HG03175 (cell line): ENCODE results near the gene HMHB1.
"Not testable (repeated sequence)": the region's sequence is repeated elsewhere in the genome, so short reads cannot be mapped to it uniquely, and the experiment has no call there.

Experiments used
- ATAC-seq: cut with Tn5 transposase; IDR thresholded peaks from one replicate; pipeline ENCODE4 v1.9.1; 2021; ENCODE audit warnings: mild to moderate bottlenecking, moderate library complexity; ENCODE audit not compliant: unreplicated experiment

The HMHB1 gene

DNA sequence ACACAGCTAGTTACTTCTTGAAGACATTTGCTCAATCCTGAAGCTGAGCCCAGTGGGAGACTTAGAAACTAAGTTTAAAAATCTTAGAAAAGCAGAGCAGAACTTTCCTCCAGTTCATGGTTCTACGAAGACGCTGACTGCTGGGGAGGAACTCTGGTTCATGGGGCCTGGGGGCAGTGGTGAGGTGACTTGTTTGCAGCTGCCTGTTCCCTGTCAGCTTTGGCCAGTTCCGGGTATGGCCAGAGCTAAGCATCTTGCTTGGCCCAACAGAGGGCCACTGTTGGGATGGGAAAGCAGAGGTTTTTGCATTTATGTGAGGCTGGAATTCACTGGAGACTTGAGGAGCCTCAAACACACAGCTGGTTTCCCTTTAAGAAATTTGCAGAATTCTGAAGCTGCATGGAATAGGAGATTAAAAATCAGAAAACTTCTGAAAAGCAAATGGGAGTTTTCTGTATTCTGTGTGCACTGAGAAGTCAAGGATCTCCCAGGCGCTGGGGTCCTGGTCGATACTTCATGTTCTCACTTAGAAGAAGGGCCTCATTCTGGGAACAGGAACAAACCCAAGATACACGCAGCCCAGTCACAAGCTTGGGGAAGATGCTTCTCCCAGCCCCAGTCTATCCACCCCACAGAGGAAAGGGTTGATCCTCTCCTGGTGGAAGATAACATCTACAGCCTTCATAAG is 10.6 kb upstream of the HMHB1 start:
- no peak for ATAC-seq

DNA sequence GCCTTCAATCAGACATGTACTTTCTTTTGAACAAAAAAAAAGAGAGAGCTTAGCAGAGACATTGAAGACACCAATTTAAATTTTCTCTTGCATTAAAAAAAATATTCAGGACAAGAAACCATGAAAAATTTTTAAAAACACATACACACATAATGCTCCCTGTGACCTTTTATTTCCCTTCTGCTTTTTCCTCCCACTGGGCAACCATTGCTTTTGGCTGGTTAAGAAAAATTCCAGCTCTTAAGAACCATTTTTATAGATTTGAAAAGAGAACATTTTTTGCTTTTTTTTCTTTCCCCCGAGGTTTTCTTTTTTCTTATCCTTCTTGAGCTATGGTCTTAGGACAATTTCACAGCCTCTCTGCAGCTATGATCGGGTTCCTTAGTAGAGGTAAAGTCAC is 6.1 kb upstream of the HMHB1 start:
- ATAC-seq, result no peak

DNA sequence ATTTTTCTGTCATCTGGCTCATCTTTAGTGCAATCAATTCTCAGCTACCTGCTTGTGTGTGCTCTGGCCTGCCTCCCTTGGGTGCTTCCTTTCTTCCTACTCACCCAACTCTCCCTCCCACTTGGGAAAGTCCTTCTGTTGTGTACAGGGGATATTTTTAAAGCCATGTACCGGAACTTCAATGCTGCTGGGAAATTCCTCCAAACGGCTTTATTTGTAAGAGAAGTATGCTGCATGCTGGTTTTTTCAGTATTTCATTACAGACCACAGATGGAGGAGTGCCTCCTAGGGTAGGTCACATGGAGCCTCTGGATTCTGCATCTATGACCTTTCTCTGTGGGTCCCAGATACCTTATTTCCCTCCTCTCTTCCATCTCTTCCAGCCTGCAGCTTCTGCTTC is 5.4 kb upstream of the HMHB1 start:
- ATAC-seq, result no peak

DNA sequence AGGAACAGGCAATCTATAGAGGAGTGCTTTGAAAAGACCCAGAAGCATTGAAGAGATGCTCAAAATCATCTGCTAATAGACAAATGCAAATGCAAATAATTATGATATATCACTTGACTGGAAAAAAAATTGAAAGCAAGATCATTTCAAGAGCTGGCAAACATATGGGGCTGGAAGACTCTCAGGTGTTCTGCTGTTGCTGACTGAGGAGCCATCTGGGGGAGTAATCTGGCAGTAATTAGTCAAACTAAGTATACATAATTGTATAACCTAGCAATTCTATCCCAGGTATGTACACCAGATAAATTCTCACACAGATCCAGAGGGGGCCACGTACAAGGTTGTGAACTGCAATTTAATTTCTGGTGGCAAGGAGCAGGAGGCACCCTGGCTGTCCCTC is 4.6 kb upstream of the HMHB1 start:
- ATAC-seq, result no peak

DNA sequence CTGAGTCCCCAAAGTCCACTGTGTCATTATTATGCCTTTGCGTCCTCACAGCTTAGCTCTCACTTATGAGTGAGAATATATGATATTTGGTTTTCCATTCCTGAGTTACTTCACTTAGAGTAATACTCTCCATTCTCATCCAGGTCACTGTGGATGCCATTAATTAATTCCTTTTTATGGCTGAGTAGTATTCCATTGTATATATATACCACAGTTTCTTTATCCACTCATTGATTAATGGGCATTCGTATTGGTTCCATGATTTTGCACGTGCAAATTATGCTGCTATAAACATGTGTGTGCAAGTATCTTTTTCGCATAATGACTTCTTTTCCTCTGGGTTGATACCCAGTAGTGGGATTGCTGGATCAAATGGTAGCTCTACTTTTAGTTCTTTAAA is 4.4 kb downstream of the HMHB1 start:
- ATAC-seq, result not testable (repeated sequence)

DNA sequence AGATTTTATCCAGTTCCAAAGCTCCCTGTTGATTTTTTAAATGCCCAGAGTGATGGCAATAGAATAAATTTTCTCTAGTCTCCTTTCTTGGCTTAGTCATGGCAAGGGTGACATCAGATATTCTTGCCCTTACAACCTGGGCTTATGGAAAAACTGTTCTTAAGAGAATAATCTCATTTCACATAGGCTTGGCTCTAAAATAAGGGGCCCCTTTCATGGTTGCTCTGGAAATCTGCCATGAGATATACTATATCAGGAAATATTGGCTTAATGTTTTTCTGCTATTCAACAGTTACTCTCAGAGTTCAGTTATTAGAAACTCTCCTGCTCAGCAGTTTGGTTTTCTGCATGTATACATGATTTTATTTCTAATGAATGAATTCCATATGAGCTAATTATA is 7.8 kb downstream of the HMHB1 start:
- no peak for ATAC-seq

DNA sequence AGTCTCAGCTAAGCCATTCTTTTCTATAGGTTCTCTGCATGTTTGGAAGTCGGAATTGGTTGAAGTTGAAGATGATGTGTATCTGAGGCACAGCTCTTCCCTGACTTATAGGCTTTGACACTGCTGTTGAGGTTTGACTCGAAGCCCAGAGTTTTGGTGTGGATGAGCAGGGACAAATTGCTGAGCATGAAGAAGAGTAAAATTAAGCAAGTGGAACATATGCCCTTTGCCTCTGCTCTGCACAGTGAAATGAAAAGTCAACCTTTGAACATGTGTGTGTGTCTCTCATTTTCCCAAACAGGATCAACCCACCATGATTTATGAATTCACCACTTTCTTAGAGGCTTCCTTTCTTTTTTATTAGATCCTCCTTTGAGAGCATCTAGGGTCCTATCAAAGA is 8.5 kb downstream of the HMHB1 start:
- no peak for ATAC-seq

DNA sequence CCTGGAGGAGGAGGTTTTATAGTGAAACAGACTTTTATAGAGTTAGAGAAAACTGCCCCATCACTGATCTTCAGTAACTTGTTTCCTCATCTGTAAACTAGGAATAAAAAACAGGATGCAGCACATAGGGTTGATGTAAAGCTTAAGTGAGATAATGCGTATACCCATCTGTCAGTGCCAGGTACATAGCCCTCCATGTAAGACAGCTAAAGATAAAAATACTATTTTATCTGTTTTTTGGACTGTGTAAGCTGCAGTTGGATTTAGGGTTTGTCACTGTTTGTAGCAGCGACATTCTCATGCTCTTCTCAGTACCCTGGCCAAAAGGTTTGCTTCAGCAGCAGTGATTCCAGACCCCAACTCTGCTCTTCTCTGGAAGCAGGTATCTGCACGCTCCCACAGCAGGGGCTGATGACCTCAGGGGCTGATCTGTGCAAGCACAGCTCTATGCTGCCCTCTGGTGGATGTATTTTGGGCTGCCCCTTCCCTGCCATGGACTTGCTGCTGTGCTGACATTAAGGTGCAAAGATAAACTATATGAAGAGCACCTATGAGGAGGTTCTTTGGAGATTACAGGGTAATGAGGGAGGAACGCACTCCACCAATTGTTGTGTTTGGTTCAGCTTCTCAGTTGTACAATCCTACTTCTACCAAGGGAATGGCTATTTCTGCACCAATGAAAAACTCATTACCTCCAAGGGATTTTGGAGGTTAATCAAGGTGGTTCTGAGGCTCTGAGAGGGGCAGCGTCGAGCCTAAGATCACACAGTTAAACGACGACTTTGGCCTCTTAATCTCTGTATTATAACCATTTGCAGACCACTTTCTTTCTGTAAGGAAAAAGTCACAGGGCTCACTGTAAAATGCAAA is 13.1 kb downstream of the HMHB1 start:
- ATAC-seq, result peak; percentile 68

DNA sequence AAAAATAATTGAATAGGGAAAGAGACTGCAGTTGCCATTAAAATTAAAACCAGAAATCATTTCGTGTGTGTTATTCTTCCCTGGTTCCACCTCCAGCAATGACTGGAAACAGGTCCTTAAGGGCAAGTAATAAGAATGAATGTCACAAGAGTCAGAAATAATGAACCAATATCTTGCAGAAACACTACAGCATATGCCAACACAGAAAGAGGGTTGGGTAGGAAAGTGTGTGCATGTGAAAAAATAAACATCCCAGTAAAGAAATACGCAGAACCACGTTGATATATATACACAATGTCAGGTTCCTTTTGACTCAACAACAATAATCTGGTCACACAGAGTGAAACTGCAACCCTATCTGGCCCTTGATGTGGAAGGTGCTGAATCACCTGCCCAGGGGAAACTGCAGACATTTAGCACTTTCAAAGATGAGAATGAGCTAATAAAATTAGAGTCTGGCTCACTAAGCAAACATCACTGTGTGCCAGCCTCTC is 15.0 kb downstream of the HMHB1 start:
- ATAC-seq, result peak; percentile 91

DNA sequence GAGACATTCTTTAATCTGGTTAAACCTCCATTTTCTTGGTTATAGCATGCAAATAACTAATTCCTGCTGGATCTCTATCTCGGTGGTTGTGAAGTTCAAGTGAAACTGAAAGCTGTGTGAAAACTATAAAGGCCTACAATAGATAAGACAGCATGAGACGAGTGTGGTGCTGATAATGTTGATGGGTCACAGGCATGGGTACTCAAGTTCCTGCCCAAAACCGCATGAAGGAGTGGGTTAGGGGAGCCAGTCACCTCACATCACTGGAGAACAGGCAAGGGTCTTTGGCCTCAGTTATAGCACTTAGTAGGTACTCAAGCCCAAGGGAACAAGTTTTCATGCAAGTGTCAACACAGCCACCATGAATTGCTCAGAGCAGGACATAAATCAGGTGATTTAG is 16.7 kb downstream of the HMHB1 start:
- no peak for ATAC-seq

DNA sequence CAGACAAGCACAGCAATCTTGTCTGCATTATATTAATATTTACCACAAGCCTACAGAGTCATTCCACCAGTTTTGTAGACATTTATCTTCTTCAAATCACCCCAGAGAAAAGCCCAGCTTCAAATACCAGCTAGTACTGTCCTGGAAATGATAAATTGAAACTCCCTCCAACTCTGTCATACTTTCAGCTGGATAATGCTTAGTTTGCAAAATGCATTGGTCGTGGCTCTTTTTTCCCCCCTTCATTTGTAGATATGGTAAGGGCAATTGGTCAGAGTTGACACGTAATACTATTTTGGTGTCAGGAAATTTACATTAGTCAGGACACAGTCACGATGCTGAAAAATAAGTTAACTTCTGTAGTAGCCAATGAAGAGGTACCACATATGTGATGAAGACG is 21.2 kb downstream of the HMHB1 start:
- ATAC-seq, result no peak

DNA sequence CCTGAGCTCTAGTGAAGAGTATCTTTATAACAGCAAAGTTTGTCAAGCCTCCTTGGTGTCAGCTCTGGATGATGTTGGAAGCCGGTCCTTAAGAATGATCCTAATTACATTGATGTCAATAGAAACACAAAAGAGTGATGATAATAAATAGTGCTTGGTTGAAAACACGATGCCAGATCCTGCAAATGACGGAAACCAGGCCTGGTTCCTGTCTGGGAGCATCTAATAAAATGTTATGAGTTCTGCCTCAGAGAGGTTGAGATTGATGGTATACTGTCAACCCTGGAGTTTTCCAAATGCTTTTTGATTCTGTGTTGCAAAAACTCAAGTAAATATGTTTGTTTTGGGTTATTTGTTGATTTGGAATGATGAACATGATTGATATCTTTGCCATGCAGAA is 23.3 kb downstream of the HMHB1 start:
- no peak for ATAC-seq

DNA sequence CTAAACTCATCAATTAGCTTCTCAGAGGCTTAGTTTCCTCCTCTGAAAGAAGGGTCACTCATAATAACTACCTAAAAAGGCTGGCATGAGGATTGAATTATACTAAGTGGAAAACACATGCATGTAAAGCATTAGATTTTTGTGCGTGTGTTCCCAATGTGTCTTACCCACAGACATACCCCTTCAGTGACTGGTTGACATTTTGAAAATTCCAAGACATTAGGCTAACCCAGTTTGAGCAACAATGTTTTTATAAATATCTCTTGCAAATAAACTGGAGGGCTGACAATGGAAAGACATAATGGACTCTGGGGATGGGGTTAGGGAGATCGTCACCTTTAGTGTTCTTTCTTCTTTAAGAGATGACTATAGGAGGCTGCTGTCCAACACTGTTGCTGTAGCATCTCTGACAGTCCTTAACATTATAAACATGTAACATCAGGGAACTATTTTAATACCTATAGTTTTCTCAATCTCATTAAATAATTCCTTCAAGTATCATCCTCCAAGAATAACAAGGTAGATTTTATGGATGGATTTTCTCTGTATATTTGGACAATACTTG is 24.3 kb downstream of the HMHB1 start:
- ATAC-seq, result no peak

DNA sequence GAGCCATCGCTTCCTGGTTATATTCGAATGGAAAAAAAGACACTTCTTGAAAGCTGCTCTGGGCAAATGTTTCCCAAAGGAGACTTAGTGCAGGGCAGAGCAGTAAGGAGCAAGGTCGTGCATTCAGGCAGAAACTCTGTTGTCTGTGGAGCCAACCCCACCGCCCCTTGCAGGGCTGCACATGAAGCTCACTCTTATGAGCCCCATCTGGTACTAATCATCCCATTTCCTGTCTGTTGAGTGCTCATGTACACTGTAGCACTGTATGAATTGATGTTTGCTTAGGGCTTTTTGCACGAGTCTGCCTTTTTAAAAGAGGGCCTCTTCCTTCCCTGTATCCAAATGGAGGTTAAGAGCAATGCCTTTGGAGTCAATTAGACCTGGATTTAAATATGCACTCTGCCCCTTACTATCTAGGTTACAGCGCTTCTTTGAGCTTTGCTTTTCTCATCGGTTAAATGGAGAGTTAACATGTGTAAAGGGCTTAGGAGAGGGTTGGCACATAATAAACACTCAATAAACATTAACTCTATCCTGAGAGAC is 25.4 kb downstream of the HMHB1 start:
- ATAC-seq, result no peak

DNA sequence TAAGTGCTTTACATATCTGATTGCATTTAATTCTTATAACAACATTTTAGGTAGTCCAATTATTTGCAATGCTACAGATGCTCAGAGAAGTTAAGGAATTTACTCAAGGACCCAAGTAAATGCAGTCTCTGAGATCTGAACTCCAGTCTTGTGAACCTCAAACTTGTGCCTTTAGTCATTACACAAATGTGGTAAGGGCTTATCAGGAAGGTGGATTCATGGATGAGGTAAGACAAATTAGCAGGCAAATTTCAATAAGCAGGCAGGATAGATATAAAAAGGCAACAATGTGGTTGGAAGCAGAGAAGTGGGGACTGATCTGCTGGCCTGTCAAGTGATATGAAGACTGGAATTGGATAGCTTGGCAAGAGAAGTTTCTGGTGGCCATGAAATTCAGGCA is 29.5 kb downstream of the HMHB1 start:
- no peak for ATAC-seq

DNA sequence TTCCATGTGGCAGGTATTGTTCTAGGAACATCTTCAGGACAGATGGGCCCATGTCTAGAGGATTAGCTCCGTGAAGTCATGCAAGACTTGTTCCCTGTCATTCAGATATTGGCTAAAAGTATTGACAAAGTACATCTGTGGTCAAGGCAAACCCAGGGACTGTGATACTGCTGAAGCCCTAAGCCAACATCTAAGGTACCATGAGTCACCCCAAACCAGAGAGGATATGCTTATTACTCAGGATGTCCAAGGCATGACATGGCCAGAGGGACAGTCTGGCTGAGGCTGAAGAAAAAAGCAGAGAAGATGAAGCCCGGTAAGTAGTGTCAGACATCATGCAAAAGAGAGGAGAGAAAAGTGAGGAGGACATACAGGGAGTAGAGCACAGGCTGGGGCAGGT is 31.0 kb downstream of the HMHB1 start:
- no peak for ATAC-seq

DNA sequence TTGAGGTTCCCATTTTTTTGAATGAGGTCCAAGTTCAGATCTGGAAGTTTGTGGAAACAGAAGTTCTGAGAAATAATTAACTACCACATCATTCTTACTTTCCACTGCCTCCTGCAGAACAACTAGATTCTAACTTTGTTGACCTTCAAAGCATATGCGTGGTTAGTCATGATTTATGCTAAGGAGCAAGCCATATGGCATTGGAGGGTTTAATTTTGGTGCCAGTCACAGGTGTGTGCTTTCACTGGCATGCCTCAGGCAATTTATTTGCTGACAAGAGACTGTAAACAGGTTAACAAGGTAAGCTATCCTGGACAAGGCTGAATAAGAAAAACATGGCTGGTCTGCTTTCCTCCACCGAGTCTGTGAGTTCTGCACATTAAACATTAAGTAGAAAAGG is 31.5 kb downstream of the HMHB1 start:
- ATAC-seq, result no peak

DNA sequence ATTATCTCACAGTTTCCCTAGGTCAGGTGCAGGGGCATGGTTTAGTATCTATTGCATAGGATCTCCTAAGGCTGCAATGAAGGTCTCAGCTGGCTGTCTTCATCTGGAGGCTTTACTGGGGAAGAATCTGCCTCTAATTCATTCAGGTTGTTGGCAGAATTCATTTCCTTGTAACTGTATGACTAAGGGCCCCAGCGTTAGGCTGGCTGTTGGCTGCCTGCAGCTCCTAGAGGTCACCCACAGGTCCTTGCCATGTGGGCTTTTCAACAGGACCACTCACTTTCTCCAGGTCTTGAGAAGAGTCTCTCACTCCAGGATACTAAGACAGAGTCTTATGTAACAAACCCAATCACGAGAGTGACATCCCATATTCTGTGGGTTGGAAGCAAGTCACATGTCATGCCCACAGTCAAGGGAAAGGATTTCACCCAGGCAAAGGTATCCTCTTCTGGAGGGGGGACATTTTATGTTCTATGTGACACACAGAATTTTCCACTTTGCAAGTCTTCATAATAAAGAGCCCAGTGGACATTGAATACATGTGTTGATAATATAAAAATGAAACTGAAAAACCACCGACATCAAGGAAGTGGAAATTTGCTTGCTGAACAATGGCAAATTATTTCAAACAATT is 38.2 kb downstream of the HMHB1 start:
- ATAC-seq, result peak; percentile 55

DNA sequence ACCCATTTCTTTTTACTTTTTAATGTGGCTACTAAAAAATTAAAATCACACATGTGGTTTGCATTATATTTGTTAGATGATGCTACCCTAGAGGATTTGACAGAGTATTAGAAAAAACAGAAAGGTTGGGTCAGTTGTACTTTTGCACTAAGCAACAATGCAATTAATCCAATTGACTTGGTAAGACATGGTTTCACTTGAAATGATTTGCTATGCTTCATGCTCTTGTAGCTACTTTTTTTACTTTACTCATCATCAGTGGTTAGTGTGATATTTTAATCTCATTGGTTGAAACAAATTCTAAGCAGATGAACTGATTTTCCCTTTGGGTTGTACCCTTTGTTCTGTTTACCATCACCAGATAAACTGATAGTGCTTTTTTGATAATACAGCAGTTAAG is 39.4 kb downstream of the HMHB1 start:
- no peak for ATAC-seq

DNA sequence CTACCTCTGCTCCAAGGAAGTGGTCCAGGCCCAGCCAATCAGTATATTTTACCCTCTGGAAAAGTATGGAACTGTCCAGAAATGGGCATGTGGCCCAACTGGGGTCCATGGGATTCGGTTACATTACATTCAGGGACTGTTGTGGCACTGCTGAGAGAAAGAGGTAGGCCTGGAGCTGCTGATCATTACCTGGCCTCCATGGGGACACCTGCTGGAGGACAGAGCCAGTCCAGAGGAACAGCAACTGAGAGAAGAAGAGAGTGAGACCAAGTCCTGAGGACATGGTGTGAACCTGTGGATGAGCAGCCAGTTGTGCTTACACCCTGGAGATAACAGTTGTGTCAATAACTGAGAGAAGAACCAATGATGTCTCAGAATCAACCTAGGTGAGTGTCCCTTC is 48.2 kb downstream of the HMHB1 start:
- ATAC-seq, result no peak

DNA sequence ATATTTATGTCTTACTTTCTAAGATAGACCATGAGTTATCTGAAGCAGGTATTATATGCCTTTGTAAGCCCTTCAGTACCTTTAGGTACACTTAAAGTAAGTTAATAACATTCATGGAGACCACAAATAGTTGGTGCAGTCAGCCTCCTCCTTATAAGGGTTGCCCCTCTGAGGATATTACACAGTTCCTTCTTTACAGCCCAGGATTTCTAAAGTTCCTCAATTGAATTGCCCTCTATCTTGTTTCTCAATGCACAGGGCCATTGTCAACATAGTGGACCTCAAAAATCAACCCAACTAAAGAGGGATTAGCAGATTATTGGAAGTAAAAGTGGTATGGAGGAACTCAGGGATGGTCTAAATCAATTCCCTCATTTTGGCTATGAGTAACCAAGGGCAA is 50.3 kb downstream of the HMHB1 start:
- no peak for ATAC-seq
